ENCODE results near the gene KIF3A.

KIF3A gene

GRCh38 chr5:132686193-132686592 is 51.2 kb downstream of the KIF3A start:
- H3K4me3 ChIP-seq (ENCODE audit: low read depth, low read length), result no peak overlapping the region
- DNase-seq, result no peak
- no peaks in the 10 kb centered on the region for H3K36me3 ChIP-seq
- no peaks in the 10 kb centered on the region for H3K4me1 ChIP-seq
- no peaks in the 10 kb centered on the region for H3K9me3 ChIP-seq
- no peak for TF ChIP-seq CTCF (IDR thresholded peaks at IDR 0.05; ENCODE audit: low read depth, low read length)
- no peaks in the 10 kb centered on the region for H3K27me3 ChIP-seq

- Histone ChIP-seq H3K36me3 (no peaks in the 10 kb centered on the region), H3K4me3 (ENCODE audit: low read depth, low read length) (no peak overlapping the region), H3K27me3 (no peaks in the 10 kb centered on the region), H3K9me3 (no peaks in the 10 kb centered on the region), H3K4me1 (no peaks in the 10 kb centered on the region)
- no peak for DNase-seq
- no peak for TF ChIP-seq CTCF (IDR thresholded peaks at IDR 0.05; ENCODE audit: low read depth, low read length)
Measured at GRCh38 chr5:132684922-132685720, 52.2 kb downstream of the KIF3A start.

- no peaks in the 10 kb centered on the region for H3K4me1 ChIP-seq
- TF ChIP-seq CTCF (IDR thresholded peaks at IDR 0.05; ENCODE audit: low read depth, low read length), result no peak
- no peak overlapping the region for H3K4me3 ChIP-seq (ENCODE audit: low read depth, low read length)
- H3K9me3 ChIP-seq, result no peaks in the 10 kb centered on the region
- H3K36me3 ChIP-seq, result no peaks in the 10 kb centered on the region
- DNase-seq, result no peak
- H3K27me3 ChIP-seq, result no peaks in the 10 kb centered on the region
Measured at GRCh38 chr5:132684491-132684890, 52.9 kb downstream of the KIF3A start.

GRCh38 chr5:132681983-132682382 is 55.4 kb downstream of the KIF3A start:
- DNase-seq, result no peak
- Histone ChIP-seq H3K9me3 (no peaks in the 10 kb centered on the region), H3K36me3 (no peaks in the 10 kb centered on the region), H3K4me1 (no peaks in the 10 kb centered on the region), H3K4me3 (ENCODE audit: low read depth, low read length) (no peak overlapping the region), H3K27me3 (no peaks in the 10 kb centered on the region)
- TF ChIP-seq CTCF (IDR thresholded peaks at IDR 0.05; ENCODE audit: low read depth, low read length), result no peak

- no peak overlapping the region for H3K4me3 ChIP-seq (ENCODE audit: low read depth, low read length)
- no peak for DNase-seq
- TF ChIP-seq CTCF (IDR thresholded peaks at IDR 0.05; ENCODE audit: low read depth, low read length), result no peak
- H3K9me3 ChIP-seq, result no peaks in the 10 kb centered on the region
- H3K4me1 ChIP-seq, result no peaks in the 10 kb centered on the region
- H3K27me3 ChIP-seq, result no peaks in the 10 kb centered on the region
- H3K36me3 ChIP-seq, result no peaks in the 10 kb centered on the region
Measured at GRCh38 chr5:132681476-132681831, 55.9 kb downstream of the KIF3A start.

DNA sequence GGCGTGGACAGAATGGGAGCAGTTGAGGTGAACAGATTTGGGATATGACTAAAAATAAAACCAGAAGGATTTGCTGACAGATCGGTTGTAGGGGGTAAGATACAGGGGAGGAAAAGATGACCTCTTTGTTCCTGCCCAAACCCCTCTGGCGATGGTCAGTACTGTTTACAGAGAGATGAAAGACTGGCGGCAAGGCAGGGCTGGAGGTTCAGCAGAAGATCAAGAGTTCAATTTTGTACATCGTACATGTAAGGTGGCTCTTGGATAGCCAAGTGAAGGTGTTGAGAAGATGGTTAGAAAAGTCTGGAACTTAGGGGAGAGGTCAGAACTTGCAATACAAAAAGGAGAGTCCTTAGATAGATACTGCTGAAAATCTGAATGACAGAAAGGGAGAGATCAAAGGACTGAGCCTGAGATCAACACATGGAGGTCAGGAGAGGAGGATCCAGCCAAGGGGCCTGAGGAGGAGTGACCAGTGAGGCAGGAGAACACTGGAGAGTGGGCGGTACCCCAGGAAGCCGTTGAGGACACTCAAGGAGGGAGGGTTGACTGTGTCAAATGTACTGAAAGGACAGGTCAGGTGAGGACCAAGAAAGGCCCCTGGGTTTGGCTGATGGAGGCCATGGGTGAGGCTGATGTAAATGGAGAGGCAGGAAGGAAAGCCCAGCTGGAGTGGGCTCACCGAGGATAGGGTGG is 56.4 kb downstream of the KIF3A start:
- Histone ChIP-seq H3K27me3 (no peaks in the 10 kb centered on the region), H3K36me3 (no peaks in the 10 kb centered on the region), H3K4me3 (ENCODE audit: low read depth, low read length) (no peak overlapping the region), H3K9me3 (no peaks in the 10 kb centered on the region), H3K4me1 (no peaks in the 10 kb centered on the region)
- no peak for TF ChIP-seq CTCF (IDR thresholded peaks at IDR 0.05; ENCODE audit: low read depth, low read length)
- DNase-seq, result no peak
